ENCODE results near the gene SPON1.

GRCh38 chr11:14036469-14036868 lies 73.9 kb downstream of the SPON1 start:
- TF ChIP-seq SUZ12 (IDR thresholded peaks at IDR 0.05; ENCODE audit: extremely low read depth, insufficient read depth, insufficient read length) (no peak), ZNF274 (IDR thresholded peaks at IDR 0.05; ENCODE audit: low read depth, low read length) (no peak), YY1 (IDR thresholded peaks at IDR 0.05; ENCODE audit: insufficient read depth, insufficient read length) (no peak)

Data from NT2/D1 (cell line).